Measurements from ENCODE around the gene TIMP2. TPM values are rescaled to one million over a fixed set of nuclear protein-coding genes. Genes with fewer than 3 reads are reported as not detected.

TIMP2 gene
- total RNA-seq, 4 donors from 2014 or later: 20.4 to 28.7 (median 27.0) TPM

DNA sequence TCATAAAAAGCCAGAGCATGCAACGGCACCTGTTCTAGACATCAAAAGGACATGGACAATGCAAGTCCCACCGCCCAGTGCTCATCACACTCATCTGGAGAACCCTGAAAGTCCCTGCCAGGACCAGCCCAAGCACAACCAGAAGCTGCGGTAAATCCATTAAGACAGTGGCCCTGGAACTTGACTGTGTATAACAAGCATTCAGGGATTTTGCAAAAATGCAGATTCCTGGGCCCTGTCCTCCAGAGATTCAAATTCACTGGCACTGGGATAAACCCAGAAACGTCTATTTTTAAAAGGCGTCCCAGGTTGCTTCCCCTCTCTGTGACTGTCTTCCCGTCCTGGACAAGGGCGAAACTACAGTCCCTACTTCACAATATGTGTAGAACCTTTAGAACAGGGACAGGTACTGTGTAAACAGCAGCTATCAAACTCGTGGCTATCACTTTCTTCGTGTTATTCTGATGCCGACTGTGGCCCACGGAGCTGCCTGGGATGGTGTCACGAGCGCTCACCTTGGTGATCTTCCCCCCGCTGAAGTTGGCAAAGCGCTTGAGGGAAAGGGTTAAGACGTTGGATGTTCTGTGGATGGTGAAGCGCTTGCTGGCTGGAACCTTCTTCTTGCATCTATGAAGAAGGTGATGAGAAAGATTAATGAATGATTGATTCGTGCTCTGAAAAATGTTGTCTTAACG lies 106.9 kb downstream of the TIMP2 start:
- DNase-seq (no peak), ATAC-seq (no peak)
- Histone ChIP-seq H3K4me3 (no peak overlapping the region), H3K27ac (peak overlapping the region in 1 of 4 donors; percentile 33), H3K9me3 (no peaks in the 10 kb centered on the region), H3K4me1 (peaks cover 0 to 5% of the 10 kb centered on the region in 2 donors), H3K36me3 (peaks cover 0 to 88% of the 10 kb centered on the region in 2 donors), H3K27me3 (no peaks in the 10 kb centered on the region)
- TF ChIP-seq POLR2A (IDR thresholded peaks at IDR 0.05) (no peak), CTCF (IDR thresholded peaks at IDR 0.05 in 4 of 5, conservative IDR thresholded peaks at IDR 0.05 in 1 of 5) (no peak)
- intact Hi-C loops (cut with DNase I; ENCODE audit: low total_unique reads) (no loop called here), in situ Hi-C loops (cut with MboI; ENCODE audit: low sequenced_read_pairs in 4 of 4) (loop anchor here in 2 of 4 donors (25.0 kb wide), 1 partner anchor 331 kb away; no protein-coding TSS in a partner anchor)

GRCh38 chr17:78817123-78817522 lies 108.1 kb downstream of the TIMP2 start:
- TF ChIP-seq POLR2A (IDR thresholded peaks at IDR 0.05) (no peak), CTCF (IDR thresholded peaks at IDR 0.05 in 4 of 5, conservative IDR thresholded peaks at IDR 0.05 in 1 of 5) (no peak)
- intact Hi-C loops (cut with DNase I; ENCODE audit: low total_unique reads): no loop called here
- Histone ChIP-seq H3K36me3 (peaks cover 0 to 95% of the 10 kb centered on the region in 2 donors), H3K9me3 (no peaks in the 10 kb centered on the region), H3K4me1 (peaks cover 3 to 9% of the 10 kb centered on the region in 2 donors), H3K27me3 (no peaks in the 10 kb centered on the region), H3K4me3 (no peak overlapping the region), H3K27ac (no peak overlapping the region)
- peak in 1 of 2 donors; percentile 54 for ATAC-seq
- in situ Hi-C loops (cut with MboI; ENCODE audit: low sequenced_read_pairs in 4 of 4): loop anchor here in 2 of 4 donors (25.0 kb wide), 1 partner anchor 330 kb away; no protein-coding TSS in a partner anchor
- DNase-seq: no peak

DNA sequence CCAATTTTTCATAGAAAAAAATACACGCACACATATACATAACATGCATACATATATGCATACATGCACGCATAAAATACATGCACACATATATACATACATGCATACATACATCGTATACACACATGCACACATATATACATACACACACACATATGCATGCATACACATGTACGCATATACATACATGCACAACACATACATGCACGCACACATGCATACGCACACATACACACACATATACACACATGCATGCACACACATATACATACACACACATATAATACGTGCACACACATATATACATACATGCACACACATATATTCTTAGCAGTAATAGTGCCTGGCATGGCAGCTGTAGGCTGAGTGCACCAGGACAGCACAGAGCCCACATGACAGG lies 109.5 kb downstream of the TIMP2 start:
- no peaks in the 10 kb centered on the region for H3K27me3 ChIP-seq
- no peaks in the 10 kb centered on the region for H3K9me3 ChIP-seq
- ATAC-seq (no peak), DNase-seq (no peak)
- TF ChIP-seq POLR2A (IDR thresholded peaks at IDR 0.05) (no peak), CTCF (IDR thresholded peaks at IDR 0.05 in 4 of 5, conservative IDR thresholded peaks at IDR 0.05 in 1 of 5) (no peak)
- in situ Hi-C loops (cut with MboI; ENCODE audit: low sequenced_read_pairs in 4 of 4): loop anchor here in 2 of 4 donors (25.0 kb wide), 1 partner anchor 328 kb away; no protein-coding TSS in a partner anchor
- H3K36me3 ChIP-seq: peaks cover 0 to 96% of the 10 kb centered on the region in 2 donors
- peaks cover 3 to 9% of the 10 kb centered on the region in 2 donors for H3K4me1 ChIP-seq
- H3K27ac ChIP-seq: no peak overlapping the region
- H3K4me3 ChIP-seq: no peak overlapping the region
- intact Hi-C loops (cut with DNase I; ENCODE audit: low total_unique reads): no loop called here

GRCh38 chr17:78812855-78813254 lies 112.3 kb downstream of the TIMP2 start:
- peaks cover 3 to 9% of the 10 kb centered on the region in 2 donors for H3K4me1 ChIP-seq
- TF ChIP-seq CTCF (IDR thresholded peaks at IDR 0.05 in 4 of 5, conservative IDR thresholded peaks at IDR 0.05 in 1 of 5) (no peak), POLR2A (IDR thresholded peaks at IDR 0.05) (no peak)
- no peaks in the 10 kb centered on the region for H3K27me3 ChIP-seq
- intact Hi-C loops (cut with DNase I; ENCODE audit: low total_unique reads) (no loop called here), in situ Hi-C loops (cut with MboI; ENCODE audit: low sequenced_read_pairs in 4 of 4) (loop anchor here in 2 of 4 donors (25.0 kb wide), 1 partner anchor 326 kb away; no protein-coding TSS in a partner anchor)
- peaks cover 3 to 95% of the 10 kb centered on the region in 2 donors for H3K36me3 ChIP-seq
- H3K9me3 ChIP-seq: no peaks in the 10 kb centered on the region
- ATAC-seq (peak; percentile 61 to 62), DNase-seq (no peak)
- H3K27ac ChIP-seq: peak overlapping the region in 3 of 4 donors; percentile 45 to 59 (median 49)
- no peak overlapping the region for H3K4me3 ChIP-seq
